HepG2 (cell line): ENCODE data around the gene CCN2. TPM values are rescaled to one million over a fixed set of nuclear protein-coding genes. Genes with fewer than 3 reads are reported as not detected.

Experiments
- ATF7-NPFF ChIP-seq: sonication (generic); formaldehyde crosslinking; IDR thresholded peaks from 2 replicates; pipeline ENCODE4 v1.8.1; 2023; ENCODE audit warnings: mild to moderate bottlenecking, low read depth, missing genetic modification reagents, moderate library complexity
- CSRNP1 ChIP-seq: sonication (generic); formaldehyde crosslinking; IDR thresholded peaks from 2 replicates; pipeline ENCODE4 v1.8.1; 2023; ENCODE audit warnings: mild to moderate bottlenecking, missing genetic modification reagents
- FOXK2 ChIP-seq: fragments of 450-650 bp; IDR thresholded peaks from 2 replicates; pipeline ENCODE4 v1.6.1; 2016
- LRRFIP1 ChIP-seq: sonication (generic); formaldehyde crosslinking; conservative IDR thresholded peaks from 2 replicates; pipeline ENCODE4 v1.4.0; 2020; ENCODE audit warnings: missing genetic modification reagents
- TCF12 ChIP-seq, 2 experiments: fragments of 450-650 bp in 1 of 2; sonication (generic) in 1 of 2; formaldehyde crosslinking in 1 of 2; IDR thresholded peaks; 2 replicates each; pipeline versions ENCODE4 v1.6.1 to v1.8.0; 2017 to 2022; ENCODE audit warnings: antibody characterized with exemption in 1 of 2, mild to moderate bottlenecking in 1 of 2, missing genetic modification reagents in 1 of 2, moderate library complexity in 1 of 2
- ZBTB25 ChIP-seq: IDR thresholded peaks from 2 replicates; pipeline ENCODE4 v1.6.1; 2018; ENCODE audit warnings: missing genetic modification reagents
- ZNF318 ChIP-seq: sonication (generic); formaldehyde crosslinking; IDR thresholded peaks from 2 replicates; pipeline ENCODE4 v1.4.0; 2020; ENCODE audit warnings: mild to moderate bottlenecking, missing genetic modification reagents
- ZNF737 ChIP-seq: sonication (generic); formaldehyde crosslinking; IDR thresholded peaks from 2 replicates; pipeline ENCODE4 v1.5.0; 2020; ENCODE audit warnings: missing genetic modification reagents, mild to moderate bottlenecking, borderline replicate concordance
- ZSCAN25 ChIP-seq: sonication (generic); formaldehyde crosslinking; IDR thresholded peaks from 2 replicates; pipeline ENCODE4 v1.8.0; 2022; ENCODE audit warnings: mild to moderate bottlenecking, missing genetic modification reagents
- ZXDC ChIP-seq: sonication (generic); formaldehyde crosslinking; IDR thresholded peaks from 2 replicates; pipeline ENCODE4 v1.5.0; 2020; ENCODE audit warnings: mild to moderate bottlenecking, missing genetic modification reagents
- polyA plus RNA-seq, 8 experiments: library from polyadenylated mRNA; depleted of rRNA in 3 of 8; stranded (reverse) in 7 of 8; unstranded in 1 of 8; fragments of >200 nt; fragmentation: Illumina TruSeq in 4 of 8; extraction: Trizol in 4 of 8; gene quantifications; 2 replicates each; pipeline versions ENCODE4 v1.2.1 to v1.2.3, GENCODE V29; 2011 to 2016; ENCODE audit warnings: low read depth in 4 of 8, missing spikeins in 1 of 8, mixed read lengths in 1 of 8; ENCODE audit not compliant: insufficient read depth in 1 of 8
- total RNA-seq, 5 experiments: library from RNA; depleted of rRNA; stranded (reverse); fragments of >200 nt; fragmentation: Illumina TruSeq; extraction: Trizol; gene quantifications; 2 replicates each; pipeline ENCODE4 v1.2.3, GENCODE V29; 2016; ENCODE audit warnings: low read depth in 1 of 5

Gene CCN2
- total and polyA plus RNA-seq, 2 of the 13 experiments (the other 11 are each of a cell fraction or from before 2014, with no cell fraction given) = 34.7 to 316 TPM

GRCh38 chr6:131949909-131950766, 1.0 kb downstream of the CCN2 start (continued):
- TF ChIP-seq LRRFIP1 (CRISPR knock-in tag) (0 out of 2 replicates have a peak, but pooled peaks have one; percentile 11), ZNF737 (CRISPR knock-in tag) (no peak; the same call in 1 of the 2 replicates), ZBTB25 (no peak), ATF7-NPFF (CRISPR knock-in tag) (no peak), FOXK2 (no peak), ZXDC (CRISPR knock-in tag) (peak; percentile 89; the same call in 1 of the 2 replicates), ZSCAN25 (no peak), TCF12 (IDR thresholded peaks at IDR 0.05) (no peak), TCF12 (CRISPR knock-in tag; IDR thresholded peaks at IDR 0.05) (no peak), CSRNP1 (CRISPR knock-in tag) (0 out of 2 replicates have a peak, but pooled peaks have one; percentile 65), ZNF318 (CRISPR knock-in tag) (no peak; the same call in 1 of the 2 replicates)
